Gastrocnemius medialis (tissue), 4 donors: ENCODE results near the gene AJAP1. TPM values are rescaled to one million over a fixed set of nuclear protein-coding genes. Genes with fewer than 3 reads are reported as not detected.

Experiments used
- ATAC-seq, 2 donors: fragments of 150-250 bp; one replicate each; pipeline ENCODE4 v1.9.1; 2016
- DNase-seq, 2 donors: peaks; one replicate each; pipeline ENCODE4 v3.0.0-alpha.2; 2019
- H3K27ac ChIP-seq, 4 donors: fragments of 200-600 bp; sonication (generic); 1 replicate in 1 of 4; 2 replicates in 3 of 4; pipeline ENCODE4 v1.5.1; 2016 to 2018; ENCODE audit warnings: mild to moderate bottlenecking in 2 of 4, moderate library complexity in 1 of 4
- H3K27me3 ChIP-seq, 3 donors: fragments of 200-600 bp; sonication (generic) in 2 of 3; 1 replicate in 1 of 3; 2 replicates in 2 of 3; pipeline versions ENCODE4 v1.5.1 to v1.6.0; 2016 to 2019; ENCODE audit warnings: mild to moderate bottlenecking in 1 of 3, moderate library complexity in 1 of 3
- H3K36me3 ChIP-seq, 2 donors: fragments of 200-600 bp; sonication (generic) in 1 of 2; one replicate each; pipeline ENCODE4 v1.5.1; 2017 to 2018
- H3K4me1 ChIP-seq, 2 donors: fragments of 200-600 bp; sonication (generic) in 1 of 2; one replicate each; pipeline ENCODE4 v1.5.1; 2016 to 2017; ENCODE audit warnings: mild to moderate bottlenecking in 2 of 2
- H3K4me3 ChIP-seq, 4 donors: fragments of 200-600 bp; sonication (generic) in 3 of 4; 1 replicate in 1 of 4; 2 replicates in 3 of 4; pipeline ENCODE4 v1.5.1; 2016 to 2019; ENCODE audit warnings: mild to moderate bottlenecking in 2 of 4
- H3K9me3 ChIP-seq, 3 donors: fragments of 200-600 bp; sonication (generic) in 2 of 3; 1 replicate in 1 of 3; 2 replicates in 2 of 3; pipeline ENCODE4 v1.5.1; 2016 to 2019
- CTCF ChIP-seq, 5 experiments: fragments of 450-650 bp in 3 of 5; fragments of 200-600 bp in 2 of 5; sonication (generic) in 2 of 5; IDR thresholded peaks in 4 of 5; conservative IDR thresholded peaks in 1 of 5; 1 replicate in 4 of 5; 2 replicates in 1 of 5; pipeline ENCODE4 v1.5.1; 2016 to 2019; ENCODE audit warnings: antibody characterized with exemption in 5 of 5, mild to moderate bottlenecking in 3 of 5, moderate library complexity in 3 of 5
- POLR2A ChIP-seq, 2 donors: fragments of 450-650 bp; IDR thresholded peaks; one replicate each; pipeline ENCODE4 v1.6.1; 2017; ENCODE audit warnings: antibody characterized with exemption in 2 of 2, mild to moderate bottlenecking in 2 of 2, moderate library complexity in 2 of 2
- in situ Hi-C, 4 donors: fragments of 200-750 bp; cut with MboI; loops; one replicate each; pipeline versions ENCODE4 v1.15.0 to v1.8.0; 2017; ENCODE audit warnings: low sequenced_read_pairs in 4 of 4
- intact Hi-C: fragments of 100-400 bp; cut with DNase I; formaldehyde crosslinking; loops from one replicate; pipeline ENCODE4 v1.15.1; 2023; ENCODE audit warnings: low total_unique reads
- total RNA-seq, 4 donors: library from RNA; depleted of rRNA; stranded (reverse); fragments of >200 nt; gene quantifications; one replicate each; pipeline versions ENCODE4 v1.1.0 to v1.2.3, GENCODE V29; 2016

AJAP1 gene
- total RNA-seq, 4 donors from 2014 or later, result 0.03 to 0.18 (median 0.05) TPM; not detected in 1

DNA sequence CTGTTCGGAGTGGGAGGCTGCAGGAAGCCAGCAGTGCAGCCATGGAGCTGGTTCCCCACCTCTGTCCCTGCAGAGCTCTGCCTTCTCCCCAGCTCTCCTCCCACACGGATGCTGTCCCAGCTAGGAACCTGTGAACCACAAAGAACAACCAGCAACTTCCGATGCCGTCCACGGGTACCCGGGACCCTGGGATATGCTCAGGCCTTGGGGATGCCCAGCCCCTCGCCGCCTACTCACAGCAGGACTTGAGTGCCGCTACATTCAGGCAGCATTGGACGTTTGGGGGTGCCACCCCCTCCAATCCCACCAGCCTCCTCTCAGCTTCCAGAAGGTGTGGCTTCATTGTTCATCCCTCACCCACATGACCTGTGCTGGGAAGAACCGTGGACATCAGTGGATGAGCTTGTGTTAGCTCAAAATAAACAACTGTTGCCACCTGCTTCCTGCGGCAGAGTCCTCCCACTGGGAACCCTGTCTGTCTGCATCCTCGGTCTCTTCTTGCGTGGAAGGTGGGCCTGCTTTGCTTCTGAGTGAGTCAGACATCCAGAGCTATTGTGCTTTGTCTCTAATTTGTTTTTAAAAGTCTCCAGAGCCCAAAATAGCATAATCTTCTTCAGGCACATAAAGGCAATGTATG lies 20.1 kb upstream of the AJAP1 start:
- DNase-seq (no peak), ATAC-seq (no peak)
- H3K27me3 ChIP-seq, result peaks cover 0 to 3% (median 0%) of the 10 kb centered on the region in 3 donors
- H3K27ac ChIP-seq, result no peak overlapping the region
- no peak overlapping the region for H3K4me3 ChIP-seq
- H3K9me3 ChIP-seq, result no peaks in the 10 kb centered on the region
- no peaks in the 10 kb centered on the region for H3K36me3 ChIP-seq
- no peaks in the 10 kb centered on the region for H3K4me1 ChIP-seq
- intact Hi-C loops, result no loop called here
- TF ChIP-seq CTCF (IDR thresholded peaks at IDR 0.05 in 4 of 5, conservative IDR thresholded peaks at IDR 0.05 in 1 of 5), result no peak
- TF ChIP-seq POLR2A (IDR thresholded peaks at IDR 0.05), result no peak
- in situ Hi-C loops, result no loop called here

DNA sequence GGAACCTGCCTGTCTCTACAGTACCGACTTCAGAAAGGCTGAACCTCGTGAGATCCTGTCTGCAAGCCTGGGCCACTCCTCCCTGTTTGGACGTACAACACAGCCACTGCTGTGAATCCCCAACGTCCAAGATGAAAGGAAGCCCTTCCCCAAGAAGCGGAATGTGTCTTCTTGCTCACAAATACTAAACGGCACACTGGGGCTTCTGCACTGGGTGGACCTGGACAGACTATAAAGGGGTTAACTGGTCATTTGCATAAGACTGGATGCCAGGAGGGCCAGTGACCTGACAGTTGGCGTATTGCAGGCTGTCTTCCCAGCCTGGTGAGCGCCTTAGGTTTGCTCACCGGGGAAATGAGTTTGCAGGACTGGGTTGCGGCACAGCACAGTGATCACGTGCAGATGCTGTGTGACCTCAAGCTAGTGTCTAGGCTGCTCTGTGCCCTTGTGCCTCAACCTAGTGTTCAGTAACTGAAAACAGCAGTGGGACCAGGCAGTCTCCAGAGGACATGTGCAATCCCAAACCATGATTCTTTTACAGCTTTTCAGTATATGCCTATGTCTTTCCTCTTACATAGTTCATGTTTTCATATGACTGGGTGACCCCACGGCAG lies 19.5 kb upstream of the AJAP1 start:
- no peaks in the 10 kb centered on the region for H3K36me3 ChIP-seq
- no peaks in the 10 kb centered on the region for H3K4me1 ChIP-seq
- no peak for TF ChIP-seq CTCF (IDR thresholded peaks at IDR 0.05 in 4 of 5, conservative IDR thresholded peaks at IDR 0.05 in 1 of 5)
- TF ChIP-seq POLR2A (IDR thresholded peaks at IDR 0.05), result no peak
- peaks cover 0 to 3% (median 0%) of the 10 kb centered on the region in 3 donors for H3K27me3 ChIP-seq
- no peak overlapping the region for H3K4me3 ChIP-seq
- ATAC-seq (no peak), DNase-seq (no peak)
- in situ Hi-C loops (no loop called here), intact Hi-C loops (no loop called here)
- H3K27ac ChIP-seq, result no peak overlapping the region
- no peaks in the 10 kb centered on the region for H3K9me3 ChIP-seq

DNA sequence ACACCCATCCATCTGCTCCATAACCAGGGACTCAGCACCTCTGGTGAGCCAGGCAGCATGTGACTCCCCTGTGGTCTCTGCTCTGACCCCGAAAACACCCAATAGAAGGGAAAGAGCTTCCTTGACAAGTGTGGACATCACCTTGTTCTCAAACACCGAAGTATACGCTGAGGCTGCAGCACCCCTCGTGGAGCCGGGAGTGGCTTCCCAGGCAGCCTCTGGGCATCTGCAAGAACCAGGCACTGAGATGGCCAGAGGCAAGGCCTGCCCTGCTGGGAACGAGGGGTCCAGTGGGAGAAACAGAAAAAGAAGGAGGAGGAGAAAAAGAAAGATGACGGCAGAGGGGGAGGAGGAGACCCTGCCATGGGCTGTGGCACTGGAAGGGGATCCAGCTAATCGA lies 18.2 kb upstream of the AJAP1 start:
- Histone ChIP-seq H3K9me3 (no peaks in the 10 kb centered on the region), H3K4me1 (no peaks in the 10 kb centered on the region), H3K4me3 (no peak overlapping the region), H3K27ac (no peak overlapping the region), H3K36me3 (no peaks in the 10 kb centered on the region), H3K27me3 (peaks cover 0 to 3% (median 0%) of the 10 kb centered on the region in 3 donors)
- in situ Hi-C loops, result no loop called here
- TF ChIP-seq POLR2A (IDR thresholded peaks at IDR 0.05) (no peak), CTCF (IDR thresholded peaks at IDR 0.05 in 4 of 5, conservative IDR thresholded peaks at IDR 0.05 in 1 of 5) (no peak)
- DNase-seq (no peak), ATAC-seq (no peak)
- intact Hi-C loops, result no loop called here

GRCh38 chr1:4636644-4637380 lies 17.6 kb upstream of the AJAP1 start:
- ATAC-seq (no peak), DNase-seq (no peak)
- Histone ChIP-seq H3K27me3 (peaks cover 0 to 3% (median 0%) of the 10 kb centered on the region in 3 donors), H3K4me3 (no peak overlapping the region), H3K27ac (no peak overlapping the region), H3K4me1 (no peaks in the 10 kb centered on the region), H3K36me3 (no peaks in the 10 kb centered on the region), H3K9me3 (no peaks in the 10 kb centered on the region)
- no peak for TF ChIP-seq CTCF (IDR thresholded peaks at IDR 0.05 in 4 of 5, conservative IDR thresholded peaks at IDR 0.05 in 1 of 5)
- no peak for TF ChIP-seq POLR2A (IDR thresholded peaks at IDR 0.05)
- intact Hi-C loops, result no loop called here
- in situ Hi-C loops, result no loop called here
